ENCODE measurements around the gene TAS2R41.

- no peak for TF ChIP-seq EP300 (IDR thresholded peaks at IDR 0.05)
- TF ChIP-seq, protein P1, sequence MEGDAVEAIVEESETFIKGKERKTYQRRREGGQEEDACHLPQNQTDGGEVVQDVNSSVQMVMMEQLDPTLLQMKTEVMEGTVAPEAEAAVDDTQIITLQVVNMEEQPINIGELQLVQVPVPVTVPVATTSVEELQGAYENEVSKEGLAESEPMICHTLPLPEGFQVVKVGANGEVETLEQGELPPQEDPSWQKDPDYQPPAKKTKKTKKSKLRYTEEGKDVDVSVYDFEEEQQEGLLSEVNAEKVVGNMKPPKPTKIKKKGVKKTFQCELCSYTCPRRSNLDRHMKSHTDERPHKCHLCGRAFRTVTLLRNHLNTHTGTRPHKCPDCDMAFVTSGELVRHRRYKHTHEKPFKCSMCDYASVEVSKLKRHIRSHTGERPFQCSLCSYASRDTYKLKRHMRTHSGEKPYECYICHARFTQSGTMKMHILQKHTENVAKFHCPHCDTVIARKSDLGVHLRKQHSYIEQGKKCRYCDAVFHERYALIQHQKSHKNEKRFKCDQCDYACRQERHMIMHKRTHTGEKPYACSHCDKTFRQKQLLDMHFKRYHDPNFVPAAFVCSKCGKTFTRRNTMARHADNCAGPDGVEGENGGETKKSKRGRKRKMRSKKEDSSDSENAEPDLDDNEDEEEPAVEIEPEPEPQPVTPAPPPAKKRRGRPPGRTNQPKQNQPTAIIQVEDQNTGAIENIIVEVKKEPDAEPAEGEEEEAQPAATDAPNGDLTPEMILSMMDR (IDR thresholded peaks at IDR 0.05) = no peak
- no peak for TF ChIP-seq POLR2A (IDR thresholded peaks at IDR 0.05)
These were observed 25.9 kb upstream of the TAS2R41 start for GRCh38 chr7:143451746-143452145.
